GM10266 (cell line): ENCODE data around the gene NRP2.

Source experiments
- DNase-seq: peaks from one replicate; pipeline ENCODE4 v3.0.0; 2012; ENCODE audit errors: extremely low spot score
- TF ChIP-seq, protein P1 (sequence below): IDR thresholded peaks from 2 replicates; pipeline ENCODE4 v1.5.1; 2012; ENCODE audit warnings: mild to moderate bottlenecking, low read depth; ENCODE audit not compliant: control insufficient read depth, insufficient read depth; ENCODE audit errors: missing control alignments

The NRP2 gene

GRCh38 chr2:205789906-205790305, 107.6 kb downstream of the NRP2 start:
- TF ChIP-seq, protein P1, sequence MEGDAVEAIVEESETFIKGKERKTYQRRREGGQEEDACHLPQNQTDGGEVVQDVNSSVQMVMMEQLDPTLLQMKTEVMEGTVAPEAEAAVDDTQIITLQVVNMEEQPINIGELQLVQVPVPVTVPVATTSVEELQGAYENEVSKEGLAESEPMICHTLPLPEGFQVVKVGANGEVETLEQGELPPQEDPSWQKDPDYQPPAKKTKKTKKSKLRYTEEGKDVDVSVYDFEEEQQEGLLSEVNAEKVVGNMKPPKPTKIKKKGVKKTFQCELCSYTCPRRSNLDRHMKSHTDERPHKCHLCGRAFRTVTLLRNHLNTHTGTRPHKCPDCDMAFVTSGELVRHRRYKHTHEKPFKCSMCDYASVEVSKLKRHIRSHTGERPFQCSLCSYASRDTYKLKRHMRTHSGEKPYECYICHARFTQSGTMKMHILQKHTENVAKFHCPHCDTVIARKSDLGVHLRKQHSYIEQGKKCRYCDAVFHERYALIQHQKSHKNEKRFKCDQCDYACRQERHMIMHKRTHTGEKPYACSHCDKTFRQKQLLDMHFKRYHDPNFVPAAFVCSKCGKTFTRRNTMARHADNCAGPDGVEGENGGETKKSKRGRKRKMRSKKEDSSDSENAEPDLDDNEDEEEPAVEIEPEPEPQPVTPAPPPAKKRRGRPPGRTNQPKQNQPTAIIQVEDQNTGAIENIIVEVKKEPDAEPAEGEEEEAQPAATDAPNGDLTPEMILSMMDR: no peak

GRCh38 chr2:205792908-205793307, 110.6 kb downstream of the NRP2 start:
- no peak for DNase-seq
- TF ChIP-seq, protein P1: no peak

More at GRCh38 chr2:205789906-205790305, 107.6 kb downstream of the NRP2 start:
- no peak for DNase-seq

DNA sequence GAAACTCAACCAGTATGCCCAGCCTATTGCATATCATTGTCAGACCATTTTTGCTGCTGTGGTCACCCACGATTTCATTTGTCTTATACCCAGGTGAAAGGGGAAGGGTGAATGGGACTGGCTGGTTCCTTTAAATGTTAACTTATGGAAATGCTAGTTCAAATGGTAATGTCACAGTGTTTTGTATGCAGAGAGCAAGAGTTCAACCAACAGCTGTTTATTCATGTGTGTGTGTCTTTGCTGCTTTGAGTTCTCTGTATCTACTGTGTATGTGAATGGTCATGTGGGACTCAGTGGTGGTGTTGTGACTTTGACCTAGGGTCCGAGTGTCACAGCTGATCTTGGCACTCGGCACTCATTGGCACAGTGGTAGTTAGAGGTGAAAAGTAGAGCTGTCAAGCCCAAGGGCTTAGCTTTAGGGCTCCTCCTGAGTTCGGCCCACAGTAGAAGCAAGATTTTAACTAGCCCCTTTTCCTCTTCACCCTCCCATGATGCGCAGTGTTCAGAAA, 114.6 kb downstream of the NRP2 start:
- TF ChIP-seq, protein P1: no peak

GRCh38 chr2:205797866-205798265, 115.6 kb downstream of the NRP2 start:
- TF ChIP-seq, protein P1: no peak
- no peak for DNase-seq

More for the DNA sequence above, 114.6 kb downstream of the NRP2 start:
- no peak for DNase-seq

GRCh38 chr2:205800224-205800623, 117.9 kb downstream of the NRP2 start:
- DNase-seq: no peak
- TF ChIP-seq, protein P1: no peak

- DNase-seq: no peak
- TF ChIP-seq, protein P1: no peak
These were observed 118.5 kb downstream of the NRP2 start for GRCh38 chr2:205800773-205801172.

DNA sequence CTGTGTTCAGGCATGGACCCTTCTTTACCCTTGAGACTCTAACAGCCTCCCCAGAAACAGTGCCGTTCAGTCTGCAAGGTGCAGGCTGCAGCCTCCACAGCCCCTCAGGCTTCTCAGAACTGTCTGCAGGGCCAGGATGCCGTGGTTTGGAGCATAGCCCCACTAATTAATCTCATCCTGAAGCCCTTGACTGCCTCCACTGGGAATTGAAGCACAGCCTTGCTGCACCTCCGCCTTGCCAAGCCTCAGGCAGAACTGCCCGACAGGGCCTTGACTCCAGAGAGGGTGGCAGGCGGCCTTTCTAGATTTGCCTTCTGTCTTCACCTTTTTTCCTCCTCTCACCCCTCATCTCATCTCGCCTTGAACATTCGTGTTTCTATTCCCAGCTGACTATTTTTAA, 119.8 kb downstream of the NRP2 start:
- TF ChIP-seq, protein P1: no peak
- DNase-seq: no peak
